ENCODE measurements around the gene RINL.

RINL gene

DNA sequence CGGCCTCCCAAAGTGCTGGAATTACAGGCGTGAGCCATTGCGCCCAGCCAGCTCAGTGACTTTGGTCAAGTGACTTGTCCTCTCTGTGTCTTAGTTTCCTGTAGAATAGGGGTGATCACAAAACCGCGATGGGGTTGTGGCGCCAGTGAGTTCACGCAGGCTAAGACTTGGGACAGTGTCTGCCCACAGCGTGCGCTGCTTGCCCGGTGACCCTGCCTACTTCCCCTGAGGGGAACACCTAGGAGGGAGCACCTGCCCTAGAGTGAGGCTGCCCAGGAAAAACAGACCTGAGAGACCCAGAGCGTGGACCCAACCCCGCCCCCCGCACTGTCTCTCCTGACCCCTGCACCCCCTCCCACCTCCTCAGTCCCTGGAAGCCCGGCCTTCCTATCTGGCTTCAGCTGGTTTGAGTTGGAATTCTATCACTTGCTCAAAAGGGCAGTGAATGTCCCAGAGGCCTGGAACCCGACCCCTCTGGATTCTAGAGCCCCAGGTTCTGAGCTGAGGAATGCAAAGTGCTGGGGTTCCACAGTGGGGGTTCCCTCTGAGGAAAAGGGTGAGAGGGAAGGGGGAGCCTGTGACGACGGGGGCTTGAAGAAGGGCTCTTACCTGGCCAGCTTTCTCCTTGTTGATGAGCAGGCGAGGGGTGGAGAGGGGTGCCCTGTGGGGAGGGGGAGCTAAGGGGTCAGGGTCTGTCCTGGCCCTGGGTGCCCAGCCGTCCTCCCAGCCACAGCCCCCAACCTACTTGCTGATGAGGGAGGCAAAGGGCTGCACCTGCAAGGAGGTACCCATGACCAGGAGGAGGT is 2.2 kb upstream of the RINL start:
- Histone ChIP-seq H3F3A (ENCODE audit: insufficient read depth, low read length) (no peaks in the 10 kb centered on the region; the same call in 1 of the 2 replicates), H3K4me1 (ENCODE audit: insufficient read depth, low read length, severe bottlenecking) (peaks cover 30% of the 10 kb centered on the region), H3K27me3 (ENCODE audit: insufficient read depth, low read length) (no peaks in the 10 kb centered on the region), H3K36me3 (ENCODE audit: insufficient read depth, low read length) (no peaks in the 10 kb centered on the region), H3K79me2 (ENCODE audit: insufficient read depth, low read length) (no peaks in the 10 kb centered on the region), H3K27ac (ENCODE audit: low read depth, low read length, poor library complexity, severe bottlenecking) (no peak overlapping the region), H3K9ac (ENCODE audit: low read length) (no peak overlapping the region), H3K4me2 (ENCODE audit: low read length) (no peak overlapping the region), H4K20me1 (ENCODE audit: insufficient read depth, low read length) (no peaks in the 10 kb centered on the region), H2AFZ (ENCODE audit: low read length) (no peak overlapping the region), H3K9me2 (ENCODE audit: low read depth, low read length) (no peaks in the 10 kb centered on the region), H3K9me3 (ENCODE audit: low read length) (no peaks in the 10 kb centered on the region), H3K4me3 (ENCODE audit: low read depth, low read length, poor library complexity, severe bottlenecking) (no peak overlapping the region)
- TF ChIP-seq, protein P1, sequence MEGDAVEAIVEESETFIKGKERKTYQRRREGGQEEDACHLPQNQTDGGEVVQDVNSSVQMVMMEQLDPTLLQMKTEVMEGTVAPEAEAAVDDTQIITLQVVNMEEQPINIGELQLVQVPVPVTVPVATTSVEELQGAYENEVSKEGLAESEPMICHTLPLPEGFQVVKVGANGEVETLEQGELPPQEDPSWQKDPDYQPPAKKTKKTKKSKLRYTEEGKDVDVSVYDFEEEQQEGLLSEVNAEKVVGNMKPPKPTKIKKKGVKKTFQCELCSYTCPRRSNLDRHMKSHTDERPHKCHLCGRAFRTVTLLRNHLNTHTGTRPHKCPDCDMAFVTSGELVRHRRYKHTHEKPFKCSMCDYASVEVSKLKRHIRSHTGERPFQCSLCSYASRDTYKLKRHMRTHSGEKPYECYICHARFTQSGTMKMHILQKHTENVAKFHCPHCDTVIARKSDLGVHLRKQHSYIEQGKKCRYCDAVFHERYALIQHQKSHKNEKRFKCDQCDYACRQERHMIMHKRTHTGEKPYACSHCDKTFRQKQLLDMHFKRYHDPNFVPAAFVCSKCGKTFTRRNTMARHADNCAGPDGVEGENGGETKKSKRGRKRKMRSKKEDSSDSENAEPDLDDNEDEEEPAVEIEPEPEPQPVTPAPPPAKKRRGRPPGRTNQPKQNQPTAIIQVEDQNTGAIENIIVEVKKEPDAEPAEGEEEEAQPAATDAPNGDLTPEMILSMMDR (IDR thresholded peaks at IDR 0.05; ENCODE audit: low read length) = no peak
- TF ChIP-seq EZH2 (IDR thresholded peaks at IDR 0.05; ENCODE audit: borderline replicate concordance, low read length) = no peak

DNA sequence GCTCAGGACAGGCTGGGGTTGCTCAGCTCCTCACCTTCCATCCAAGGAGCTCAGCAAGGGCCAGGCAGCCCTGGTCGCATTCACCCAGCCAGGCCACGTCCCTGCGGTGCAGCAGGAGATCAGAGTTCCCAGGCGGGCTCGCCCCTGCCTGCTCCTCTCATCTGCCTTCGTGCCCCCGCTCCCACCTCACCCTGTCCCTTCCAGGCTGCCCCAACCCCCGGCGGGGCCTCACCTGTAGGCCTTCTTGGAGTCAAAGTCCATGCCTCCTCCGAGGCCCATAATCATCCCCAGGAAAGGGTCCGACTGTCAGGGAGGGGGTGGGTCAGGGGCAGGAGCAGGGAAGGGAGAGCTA is 1.3 kb upstream of the RINL start:
- Histone ChIP-seq H3K79me2 (ENCODE audit: insufficient read depth, low read length) (no peaks in the 10 kb centered on the region), H4K20me1 (ENCODE audit: insufficient read depth, low read length) (no peaks in the 10 kb centered on the region), H3K4me3 (ENCODE audit: low read depth, low read length, poor library complexity, severe bottlenecking) (no peak overlapping the region), H3K27me3 (ENCODE audit: insufficient read depth, low read length) (no peaks in the 10 kb centered on the region), H3K36me3 (ENCODE audit: insufficient read depth, low read length) (no peaks in the 10 kb centered on the region), H3K9ac (ENCODE audit: low read length) (peak overlapping the region; percentile 92; the same call in 1 of the 2 replicates), H3K4me2 (ENCODE audit: low read length) (no peak overlapping the region), H3K9me2 (ENCODE audit: low read depth, low read length) (no peaks in the 10 kb centered on the region), H2AFZ (ENCODE audit: low read length) (no peak overlapping the region), H3F3A (ENCODE audit: insufficient read depth, low read length) (no peaks in the 10 kb centered on the region; the same call in 1 of the 2 replicates), H3K4me1 (ENCODE audit: insufficient read depth, low read length, severe bottlenecking) (peaks cover 30% of the 10 kb centered on the region), H3K9me3 (ENCODE audit: low read length) (no peaks in the 10 kb centered on the region), H3K27ac (ENCODE audit: low read depth, low read length, poor library complexity, severe bottlenecking) (peak overlapping the region; percentile 95)
- TF ChIP-seq, protein P1 (IDR thresholded peaks at IDR 0.05; ENCODE audit: low read length) = no peak
- TF ChIP-seq EZH2 (IDR thresholded peaks at IDR 0.05; ENCODE audit: borderline replicate concordance, low read length) = no peak

DNA sequence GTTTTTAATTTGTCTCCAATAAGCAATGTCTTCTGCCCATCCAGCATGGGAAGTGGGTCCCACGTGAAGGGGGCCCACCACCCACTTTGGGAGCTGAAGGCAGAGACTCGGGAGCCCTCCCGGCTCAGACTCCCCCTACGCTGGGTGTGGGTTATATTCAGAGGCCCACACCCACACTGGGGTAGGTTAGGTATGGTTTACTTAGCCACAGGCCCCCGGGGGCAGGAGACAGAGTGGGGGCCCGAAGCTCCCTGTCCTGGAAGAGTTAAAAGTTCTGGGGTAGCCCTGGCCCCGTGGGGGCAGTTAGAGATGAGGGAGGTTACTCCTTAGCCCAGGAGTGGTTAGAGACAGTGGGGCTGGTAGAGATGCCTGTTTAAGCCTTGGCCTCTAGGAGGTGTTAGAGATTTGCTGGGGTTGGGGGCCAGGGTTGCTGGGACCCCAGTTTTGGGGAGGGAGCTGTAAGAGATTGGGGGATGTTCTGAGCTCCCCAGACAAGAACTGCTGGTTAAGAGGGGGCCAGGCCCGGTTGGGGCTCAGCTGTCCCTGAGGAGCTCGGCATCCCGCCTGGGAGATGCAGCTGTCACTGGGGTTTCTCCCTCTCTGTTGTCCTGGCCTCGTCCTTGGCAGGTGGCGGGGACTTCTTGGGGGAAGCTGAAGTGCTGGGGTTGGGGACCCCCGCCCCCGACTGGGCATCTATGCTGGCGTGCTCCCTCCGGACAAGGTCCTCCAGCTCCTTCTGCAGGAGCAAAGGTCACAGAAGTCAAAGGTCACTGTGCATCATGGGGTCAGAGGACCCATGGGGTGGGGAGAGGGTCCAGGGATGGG is 712 bp upstream of the RINL start:
- Histone ChIP-seq H3K9me2 (ENCODE audit: low read depth, low read length) (no peaks in the 10 kb centered on the region), H3K27me3 (ENCODE audit: insufficient read depth, low read length) (no peaks in the 10 kb centered on the region), H2AFZ (ENCODE audit: low read length) (no peak overlapping the region), H3K4me2 (ENCODE audit: low read length) (peak overlapping the region; percentile 90), H3K4me1 (ENCODE audit: insufficient read depth, low read length, severe bottlenecking) (peaks cover 30% of the 10 kb centered on the region), H3K4me3 (ENCODE audit: low read depth, low read length, poor library complexity, severe bottlenecking) (peak overlapping the region; percentile 68), H3K9ac (ENCODE audit: low read length) (peak overlapping the region; percentile 92), H4K20me1 (ENCODE audit: insufficient read depth, low read length) (no peaks in the 10 kb centered on the region), H3K79me2 (ENCODE audit: insufficient read depth, low read length) (no peaks in the 10 kb centered on the region), H3K36me3 (ENCODE audit: insufficient read depth, low read length) (no peaks in the 10 kb centered on the region), H3F3A (ENCODE audit: insufficient read depth, low read length) (no peaks in the 10 kb centered on the region; the same call in 1 of the 2 replicates), H3K9me3 (ENCODE audit: low read length) (no peaks in the 10 kb centered on the region), H3K27ac (ENCODE audit: low read depth, low read length, poor library complexity, severe bottlenecking) (peak overlapping the region; percentile 95)
- TF ChIP-seq EZH2 (IDR thresholded peaks at IDR 0.05; ENCODE audit: borderline replicate concordance, low read length) = no peak
- TF ChIP-seq, protein P1 (IDR thresholded peaks at IDR 0.05; ENCODE audit: low read length) = peak; percentile 35

Measured in OCI-LY1 (cell line).